Omental fat pad (tissue), 4 donors: Measurements from ENCODE around the gene ARHGEF39. TPM values are rescaled to one million over a fixed set of nuclear protein-coding genes. Genes with fewer than 3 reads are reported as not detected.
"Not testable (repeated sequence)": the region's sequence is repeated elsewhere in the genome, so short reads cannot be mapped to it uniquely, and the experiment has no call there.

Source experiments
- ATAC-seq: fragments of 150-250 bp; one replicate; pipeline ENCODE4 v1.9.1; 2016; ENCODE audit warnings: mild to moderate bottlenecking, moderate library complexity; ENCODE audit not compliant: low FRiP score
- DNase-seq: peaks from one replicate; pipeline ENCODE4 v3.0.0-alpha.2; 2019; ENCODE audit warnings: low spot score
- total RNA-seq, 4 donors: library from RNA; depleted of rRNA; stranded (reverse); fragments of >200 nt; gene quantifications; one replicate each; pipeline ENCODE4 v1.1.0, GENCODE V29; 2016
- TF ChIP-seq, protein P1 (sequence below), 3 donors: fragments of 450-650 bp; IDR thresholded peaks; one replicate each; pipeline ENCODE4 v1.5.1; 2016 to 2017; ENCODE audit warnings: antibody characterized with exemption in 3 of 3, mild to moderate bottlenecking in 3 of 3, moderate library complexity in 2 of 3

ARHGEF39 gene
- total RNA-seq, 4 donors from 2014 or later: 0.36 to 2.8 (median 0.65) TPM; not detected in 1

DNA sequence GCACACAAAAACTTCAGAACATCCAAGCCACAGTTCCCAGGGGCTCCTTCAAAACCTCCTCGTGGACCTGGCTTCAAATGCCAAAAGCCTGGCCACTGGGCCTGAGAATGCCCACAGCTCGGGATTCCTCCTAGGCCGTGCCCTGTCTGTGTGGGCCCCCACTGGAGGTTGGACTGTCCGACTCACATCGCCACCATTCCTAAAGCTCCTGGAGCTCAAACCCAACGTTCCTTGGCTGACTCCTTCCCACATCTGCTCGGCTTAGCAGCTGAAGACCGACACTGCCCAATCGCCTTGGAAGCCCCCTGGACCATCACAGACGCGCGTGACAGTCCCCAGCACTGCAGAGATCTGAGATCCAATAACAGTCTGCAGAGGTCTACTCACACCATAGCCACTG is 21.9 kb downstream of the ARHGEF39 start:
- no peak for DNase-seq
- no peak for ATAC-seq

DNA sequence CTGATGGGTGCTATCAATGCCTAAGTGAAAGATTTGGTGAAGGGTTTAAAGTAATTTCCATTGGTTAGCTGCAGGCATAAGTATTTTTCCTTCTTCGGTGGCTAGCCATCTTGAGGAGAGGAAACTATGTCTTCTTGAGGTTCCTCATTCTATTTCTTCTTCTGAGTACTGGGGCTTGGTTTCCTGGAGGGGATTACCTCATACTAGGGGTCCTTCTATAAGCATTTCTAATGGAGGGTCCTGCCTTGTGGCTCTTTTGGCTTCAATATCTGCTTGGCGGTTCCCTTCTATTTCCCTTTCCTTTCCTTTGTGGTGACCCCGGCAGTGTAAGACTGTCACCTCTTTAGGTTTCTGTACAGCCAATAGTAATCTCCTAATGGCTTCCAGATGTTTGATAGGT is 23.5 kb downstream of the ARHGEF39 start:
- not testable (repeated sequence) for DNase-seq, ATAC-seq

More for the DNA sequence above, 21.9 kb downstream of the ARHGEF39 start:
- TF ChIP-seq, protein P1, sequence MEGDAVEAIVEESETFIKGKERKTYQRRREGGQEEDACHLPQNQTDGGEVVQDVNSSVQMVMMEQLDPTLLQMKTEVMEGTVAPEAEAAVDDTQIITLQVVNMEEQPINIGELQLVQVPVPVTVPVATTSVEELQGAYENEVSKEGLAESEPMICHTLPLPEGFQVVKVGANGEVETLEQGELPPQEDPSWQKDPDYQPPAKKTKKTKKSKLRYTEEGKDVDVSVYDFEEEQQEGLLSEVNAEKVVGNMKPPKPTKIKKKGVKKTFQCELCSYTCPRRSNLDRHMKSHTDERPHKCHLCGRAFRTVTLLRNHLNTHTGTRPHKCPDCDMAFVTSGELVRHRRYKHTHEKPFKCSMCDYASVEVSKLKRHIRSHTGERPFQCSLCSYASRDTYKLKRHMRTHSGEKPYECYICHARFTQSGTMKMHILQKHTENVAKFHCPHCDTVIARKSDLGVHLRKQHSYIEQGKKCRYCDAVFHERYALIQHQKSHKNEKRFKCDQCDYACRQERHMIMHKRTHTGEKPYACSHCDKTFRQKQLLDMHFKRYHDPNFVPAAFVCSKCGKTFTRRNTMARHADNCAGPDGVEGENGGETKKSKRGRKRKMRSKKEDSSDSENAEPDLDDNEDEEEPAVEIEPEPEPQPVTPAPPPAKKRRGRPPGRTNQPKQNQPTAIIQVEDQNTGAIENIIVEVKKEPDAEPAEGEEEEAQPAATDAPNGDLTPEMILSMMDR (IDR thresholded peaks at IDR 0.05): no peak

DNA sequence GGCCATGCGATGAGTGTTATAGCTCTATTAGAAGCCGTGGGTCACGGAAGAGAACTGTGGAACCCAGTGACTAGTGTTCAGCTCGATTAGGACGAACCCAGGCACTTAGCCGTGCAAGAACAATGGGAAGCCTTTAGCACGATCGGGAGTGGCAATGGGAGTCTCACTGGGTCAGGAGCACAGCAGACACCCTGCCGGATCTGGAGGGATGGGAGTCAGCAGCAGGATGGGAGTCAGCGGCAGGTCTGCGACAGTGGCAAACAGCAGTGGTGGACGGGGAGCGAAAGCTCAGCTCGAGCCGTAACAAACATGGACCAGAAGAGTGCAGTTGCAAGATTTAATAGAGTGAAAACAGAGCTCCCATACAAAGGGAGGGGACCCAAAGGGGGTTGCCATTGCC is 24.6 kb downstream of the ARHGEF39 start:
- DNase-seq, ATAC-seq: not testable (repeated sequence)

DNA sequence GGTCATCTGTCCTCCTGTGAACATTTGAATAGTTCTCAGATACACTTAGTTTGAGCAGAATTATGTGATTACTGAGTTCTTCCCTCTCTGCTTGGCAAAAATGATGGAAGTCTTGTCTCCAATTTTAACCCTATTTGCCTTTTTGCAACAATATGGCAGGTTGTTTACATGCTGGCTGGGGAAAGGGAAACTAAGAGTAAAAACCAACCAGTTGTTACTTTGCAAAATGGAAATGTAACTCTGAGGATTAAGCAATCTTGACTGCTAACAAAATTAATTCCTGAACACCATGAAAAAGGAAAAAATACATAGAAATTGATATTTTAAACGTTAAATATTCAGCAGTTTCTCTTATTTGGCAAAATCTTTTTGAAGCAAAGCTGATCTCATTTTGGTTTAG is 25.4 kb downstream of the ARHGEF39 start:
- TF ChIP-seq, protein P1 (IDR thresholded peaks at IDR 0.05): no peak
- ATAC-seq (no peak), DNase-seq (no peak)

DNA sequence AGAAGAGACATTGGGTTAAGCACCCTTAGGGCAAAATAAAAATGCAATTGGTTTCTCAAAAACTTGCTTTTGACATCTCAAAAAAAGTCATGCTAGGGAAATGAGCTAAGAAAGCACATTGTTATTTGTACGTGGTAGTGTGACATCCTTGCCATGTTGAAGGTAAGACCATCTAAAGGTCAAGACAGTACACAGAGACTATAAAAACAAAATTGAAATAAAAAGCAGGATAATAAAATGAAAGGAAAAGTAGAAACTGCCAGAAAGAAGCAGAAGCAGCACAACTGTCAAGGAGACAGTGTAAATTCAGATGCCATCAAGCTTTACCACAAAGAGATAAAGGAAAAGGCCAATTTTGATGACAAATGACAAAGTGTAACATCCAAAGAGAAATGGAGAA is 25.8 kb downstream of the ARHGEF39 start:
- not testable (repeated sequence) for ATAC-seq, DNase-seq

DNA sequence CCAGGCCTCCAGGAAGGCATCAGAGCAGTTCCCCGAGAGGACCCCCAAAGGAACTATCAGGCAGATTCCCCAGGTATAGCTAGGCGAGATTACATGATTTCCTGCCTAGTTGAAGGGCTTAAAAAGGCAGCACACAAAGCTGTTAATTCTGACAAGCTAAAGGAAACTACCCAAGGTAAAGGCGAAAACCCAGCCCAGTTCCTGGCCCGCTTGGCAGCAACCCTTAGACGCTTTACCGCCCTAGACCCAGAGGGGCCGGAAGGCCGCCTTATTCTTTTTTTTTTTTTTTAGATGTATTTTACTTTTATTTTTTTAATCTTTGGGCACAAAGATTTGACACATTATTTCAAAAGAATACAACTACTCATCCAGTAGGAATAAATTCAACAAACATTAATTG is 26.2 kb downstream of the ARHGEF39 start:
- not testable (repeated sequence) for DNase-seq, ATAC-seq

DNA sequence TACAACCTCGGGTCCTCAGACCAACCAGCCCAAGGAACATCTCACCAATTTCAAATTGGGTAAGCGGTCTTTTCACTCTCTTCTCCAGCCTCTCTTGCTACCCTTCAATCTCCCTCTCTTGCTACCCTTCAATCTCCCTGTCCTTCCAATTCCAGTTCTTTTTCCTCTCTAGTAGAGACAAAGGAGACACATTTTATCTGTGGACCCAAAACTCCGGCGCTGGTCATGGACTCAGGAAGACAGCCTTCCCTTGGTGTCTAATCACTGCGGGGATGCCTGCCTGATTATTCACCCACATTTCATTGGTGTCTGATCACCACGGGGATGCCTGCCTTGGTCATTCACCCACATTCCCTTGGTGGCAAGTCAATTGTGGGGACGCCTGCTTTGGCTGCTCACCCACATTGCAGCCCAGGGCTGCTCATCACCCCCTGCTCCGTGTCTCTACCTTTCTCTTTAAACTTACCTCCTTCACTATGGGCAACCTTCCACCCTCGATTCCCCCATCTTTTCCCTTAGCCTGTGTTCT is 27.5 kb downstream of the ARHGEF39 start:
- not testable (repeated sequence) for DNase-seq

DNA sequence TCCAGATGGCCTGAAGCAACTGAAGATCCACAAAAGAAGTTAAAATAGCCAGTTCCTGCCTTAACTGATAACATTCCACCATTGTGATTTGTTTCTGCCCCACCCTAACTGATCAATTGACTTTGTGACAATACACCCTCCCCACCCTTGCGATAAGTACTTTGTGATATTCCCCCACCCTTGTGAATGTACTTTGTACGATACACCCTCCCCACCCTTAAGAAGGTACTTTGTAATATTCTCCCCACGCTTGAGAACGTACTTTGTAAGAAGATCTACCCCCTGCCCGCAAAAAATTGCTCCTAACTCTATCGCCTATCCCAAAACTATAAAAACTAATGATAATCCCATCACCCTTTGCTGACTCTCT is 28.1 kb downstream of the ARHGEF39 start:
- not testable (repeated sequence) for DNase-seq, ATAC-seq

More for the DNA sequence above, 27.5 kb downstream of the ARHGEF39 start:
- not testable (repeated sequence) for ATAC-seq

DNA sequence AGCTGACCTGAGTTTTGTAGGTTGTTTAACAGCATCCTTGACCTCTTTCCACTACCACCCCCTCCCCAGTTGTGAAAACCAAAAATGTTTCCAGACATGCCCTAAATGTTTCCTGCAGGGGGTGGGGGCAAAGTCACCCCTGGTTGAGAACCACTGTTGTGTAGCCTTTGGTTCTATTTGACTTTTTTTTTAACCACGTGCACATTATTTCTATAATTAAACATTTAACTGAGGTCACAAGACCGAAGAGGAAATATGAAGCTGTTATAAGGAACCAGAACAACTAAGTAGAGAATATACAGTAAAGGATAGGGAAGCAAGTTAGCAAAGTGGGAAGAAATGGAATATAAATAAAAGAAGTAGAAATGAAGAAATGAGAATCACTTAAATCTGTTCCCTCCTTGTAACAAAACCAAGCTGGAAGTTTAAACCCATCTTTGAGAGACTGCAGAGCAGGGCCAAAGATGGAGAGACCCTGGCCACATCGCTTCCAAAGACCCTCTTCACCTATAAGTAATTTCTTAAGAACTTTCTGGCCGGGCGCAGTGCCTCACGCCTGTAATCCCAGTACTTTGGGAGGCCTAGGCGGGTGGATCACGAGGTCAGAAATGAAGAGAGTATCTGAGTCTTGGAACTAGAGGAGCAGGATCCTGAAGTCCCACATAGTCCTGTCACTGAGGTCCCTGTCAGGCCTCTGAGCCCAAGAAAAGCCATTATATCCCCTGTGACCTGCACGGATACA is 28.7 kb downstream of the ARHGEF39 start:
- no peak for DNase-seq
- TF ChIP-seq, protein P1 (IDR thresholded peaks at IDR 0.05): no peak
- ATAC-seq: no peak

DNA sequence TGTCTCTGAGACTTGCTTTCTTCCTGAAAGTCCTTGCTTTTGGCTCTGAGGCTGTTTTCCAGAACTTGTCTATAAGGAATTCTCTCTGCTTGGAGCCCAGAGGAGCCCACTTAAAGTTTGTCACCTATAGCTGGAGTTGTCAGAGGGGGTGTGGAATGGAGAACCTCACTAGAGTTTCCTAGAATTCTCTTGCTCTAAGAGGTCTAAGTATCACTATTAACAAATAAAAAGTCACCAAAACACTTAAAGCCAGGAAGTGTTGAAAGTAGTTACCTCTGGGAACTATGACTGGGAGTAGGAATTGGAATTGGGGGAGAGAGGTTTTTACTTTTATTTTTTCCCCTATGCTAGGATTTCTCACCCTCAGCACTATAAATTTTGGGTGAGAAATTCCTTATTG is 29.3 kb downstream of the ARHGEF39 start:
- ATAC-seq (no peak), DNase-seq (no peak)
- TF ChIP-seq, protein P1 (IDR thresholded peaks at IDR 0.05): no peak
